Measurements from ENCODE around the gene FREM2. TPM values are rescaled to one million over a fixed set of nuclear protein-coding genes. Genes with fewer than 3 reads are reported as not detected.

The FREM2 gene
- total RNA-seq, 1 donor from 2014 or later = 3.6 TPM

DNA sequence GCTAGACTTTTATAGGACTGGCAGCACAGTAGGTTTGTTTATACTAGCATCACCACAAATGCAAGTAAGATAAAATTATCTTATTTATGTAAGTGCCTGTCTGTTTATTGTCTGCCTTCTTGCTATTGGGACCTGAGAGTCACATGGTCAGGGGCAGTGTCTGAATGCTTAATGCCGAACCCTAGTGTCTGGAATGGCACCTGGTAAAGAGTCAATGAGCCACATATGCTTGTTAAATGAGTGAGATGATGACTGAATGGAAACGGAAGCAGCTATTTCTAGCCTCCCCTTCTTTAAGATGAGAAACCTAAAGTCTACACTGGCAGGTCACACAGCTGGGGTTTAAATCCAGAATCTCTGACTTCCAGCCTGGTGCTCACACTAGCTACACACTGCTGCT is 211.6 kb downstream of the FREM2 start:
- no peak for DNase-seq (ENCODE audit: low read depth)

DNA sequence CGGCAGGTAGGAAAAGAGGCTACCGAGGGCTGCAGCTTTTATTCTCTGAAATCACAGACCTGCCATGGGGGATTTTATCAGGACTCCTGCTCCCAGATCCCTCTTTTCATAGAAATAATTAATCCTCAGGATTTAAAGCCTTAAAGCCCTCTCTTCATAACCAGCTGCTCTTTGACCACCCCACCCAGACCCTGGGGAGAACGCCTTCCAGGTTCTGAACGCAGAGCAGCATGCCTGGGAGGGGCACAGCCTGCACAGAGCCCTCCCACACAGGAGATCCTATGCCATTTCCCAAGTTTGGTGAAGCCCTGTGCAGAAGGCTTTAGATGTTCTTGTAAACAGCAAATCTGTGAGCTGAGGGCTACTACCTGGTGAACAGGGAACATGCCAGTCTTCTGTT is 212.7 kb downstream of the FREM2 start:
- no peak for DNase-seq (ENCODE audit: low read depth)

DNA sequence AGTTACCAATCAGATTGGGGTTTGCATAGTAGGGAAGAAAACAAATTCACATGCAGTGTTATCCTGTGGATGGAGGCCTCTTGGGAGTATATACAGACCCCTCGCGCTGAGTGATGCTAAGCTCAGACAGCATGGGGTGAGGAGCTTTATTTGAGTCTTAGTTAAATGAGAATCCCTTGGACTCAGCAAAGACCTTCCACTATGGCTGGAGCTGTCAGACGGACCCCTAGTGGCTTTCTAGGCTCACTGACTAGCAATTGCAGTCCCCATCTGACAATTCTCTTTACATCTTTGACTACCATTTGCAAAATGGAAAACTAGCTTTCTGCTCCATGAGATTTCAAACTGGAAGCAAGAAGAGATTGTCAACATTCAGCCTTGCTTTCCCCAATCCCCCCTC is 213.3 kb downstream of the FREM2 start:
- DNase-seq (ENCODE audit: low read depth) = no peak

DNA sequence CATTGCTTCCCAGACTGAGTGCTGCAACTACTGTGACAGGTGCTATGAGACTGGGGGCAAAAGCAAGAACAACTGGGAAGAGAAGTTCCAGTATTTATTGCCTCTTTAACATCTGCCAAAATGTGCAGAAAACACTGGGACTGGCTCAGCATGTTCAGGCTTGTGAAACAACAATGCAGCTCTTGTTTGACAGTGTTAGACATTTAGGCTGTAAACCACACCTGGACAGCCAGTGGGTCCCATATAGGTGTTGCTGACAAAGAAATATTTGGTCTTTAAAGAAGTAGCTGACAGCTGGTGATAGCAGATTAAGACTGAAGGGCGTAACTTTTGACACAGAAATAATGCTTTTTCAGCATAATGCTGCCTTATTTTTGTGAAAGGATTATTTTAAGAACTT is 215.7 kb downstream of the FREM2 start:
- DNase-seq (ENCODE audit: low read depth) = no peak

DNA sequence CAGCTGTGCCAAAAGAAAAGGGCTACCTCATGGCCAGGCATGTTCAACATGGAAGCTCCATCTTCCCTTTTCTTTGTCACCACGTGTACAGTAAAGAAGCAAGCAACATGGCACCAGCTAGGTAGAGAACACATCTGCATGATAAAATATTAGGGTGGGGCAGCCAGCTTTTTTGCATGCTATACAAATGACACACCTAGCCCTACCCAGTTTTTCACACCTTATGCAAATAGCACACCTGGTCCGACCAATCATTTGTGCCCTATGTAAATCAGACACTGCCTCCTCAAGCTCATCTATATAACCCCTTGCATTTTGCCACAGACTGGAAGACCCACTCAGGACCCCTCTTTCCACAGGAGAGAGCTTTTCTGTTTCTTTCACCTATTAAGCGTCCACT is 218.2 kb downstream of the FREM2 start:
- no peak for DNase-seq (ENCODE audit: low read depth)

DNA sequence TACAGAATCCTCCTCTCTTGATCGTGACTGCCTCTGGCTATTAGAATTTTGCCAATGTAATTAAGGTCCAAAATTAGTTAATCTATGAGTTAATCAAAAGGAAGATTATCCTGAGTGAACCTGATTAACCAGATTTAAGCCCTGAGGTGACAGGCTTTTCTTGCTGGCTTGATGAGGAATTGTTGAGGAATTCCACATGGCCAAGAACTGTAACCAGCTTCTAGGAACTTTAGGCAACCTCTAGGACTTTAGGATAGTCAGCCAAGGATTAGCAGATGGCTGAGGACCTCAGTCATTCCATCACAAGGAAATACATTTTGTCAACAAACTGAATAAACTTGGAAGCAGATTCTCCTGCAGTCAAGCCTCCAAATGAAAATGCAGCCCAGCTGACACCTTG is 219.0 kb downstream of the FREM2 start:
- peak; percentile 78 for DNase-seq (ENCODE audit: low read depth)

DNA sequence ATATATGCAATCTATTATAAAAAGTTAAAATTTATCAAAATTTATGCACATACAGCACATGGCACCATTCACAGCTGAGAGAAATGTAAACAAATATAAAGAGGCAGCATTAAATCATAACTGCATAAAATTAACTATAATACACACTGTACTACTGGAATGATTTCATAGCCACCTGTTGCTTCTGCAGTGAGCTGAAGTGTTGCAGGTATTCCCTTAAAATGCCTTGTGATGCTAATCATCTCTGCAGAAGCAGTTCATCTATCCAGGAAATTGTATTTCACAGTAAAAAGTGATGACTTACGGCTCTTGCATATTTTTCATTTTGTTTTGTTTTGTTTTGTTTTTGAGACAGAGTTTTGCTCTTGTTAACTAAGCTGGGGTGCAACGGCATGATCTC is 221.7 kb downstream of the FREM2 start:
- no peak for DNase-seq (ENCODE audit: low read depth)

DNA sequence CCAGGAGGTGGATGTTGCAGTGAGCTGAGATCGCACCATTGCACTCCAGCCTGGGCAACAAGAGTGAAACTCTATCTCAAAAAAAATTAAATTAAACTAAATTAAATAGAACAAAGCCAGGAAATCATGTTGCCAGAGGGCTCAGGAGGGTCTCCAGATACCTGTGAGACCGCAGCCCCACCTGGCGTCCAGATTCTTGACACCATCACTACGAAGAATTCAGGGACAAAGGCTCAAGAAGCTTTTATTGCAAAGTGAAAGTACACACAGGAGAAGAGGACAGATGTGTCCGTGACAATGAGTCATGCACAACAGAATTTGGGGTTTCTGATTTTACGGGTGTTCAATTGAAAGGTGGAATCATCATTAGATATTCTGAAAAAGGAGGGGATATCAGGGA is 227.2 kb downstream of the FREM2 start:
- DNase-seq (ENCODE audit: low read depth) = no peak

DNA sequence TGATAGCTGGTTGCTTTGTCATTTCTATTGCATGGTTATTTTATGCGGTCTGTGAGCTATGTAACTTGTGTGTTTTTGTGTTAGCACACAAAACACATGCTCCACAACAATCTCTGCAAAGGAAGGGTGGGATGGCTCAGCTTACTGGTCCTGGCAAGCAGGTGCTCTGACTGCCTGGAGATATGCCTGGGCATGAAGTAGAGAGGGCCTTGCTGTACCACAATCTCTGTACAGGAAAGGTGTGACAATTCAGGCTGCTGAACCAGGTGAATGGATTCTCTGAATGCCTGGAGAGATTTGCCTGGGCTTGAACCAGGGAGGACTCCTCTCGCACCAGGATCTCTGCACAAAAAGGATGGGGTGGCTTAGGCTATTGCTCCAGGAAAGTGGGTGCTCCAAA is 234.2 kb downstream of the FREM2 start:
- DNase-seq (ENCODE audit: low read depth) = no peak

DNA sequence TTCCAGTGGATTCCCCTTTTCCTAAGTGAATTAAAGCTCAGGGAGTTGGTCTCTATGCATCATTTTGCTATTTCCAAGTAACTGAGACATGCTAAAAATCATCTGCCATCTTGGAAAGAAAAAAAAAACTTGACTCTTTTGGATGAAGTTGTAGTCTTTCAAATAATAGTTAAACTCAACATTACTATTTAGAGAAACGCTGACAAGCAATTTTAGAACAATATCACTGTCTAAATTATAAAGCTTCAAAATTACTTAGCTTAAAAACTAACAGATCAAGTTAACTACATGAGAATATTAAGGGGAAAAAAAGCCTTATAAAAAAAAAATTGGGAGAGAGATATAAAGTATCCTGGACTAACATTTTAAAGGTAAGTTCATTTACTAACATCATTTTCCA is 235.3 kb downstream of the FREM2 start:
- DNase-seq (ENCODE audit: low read depth) = no peak

DNA sequence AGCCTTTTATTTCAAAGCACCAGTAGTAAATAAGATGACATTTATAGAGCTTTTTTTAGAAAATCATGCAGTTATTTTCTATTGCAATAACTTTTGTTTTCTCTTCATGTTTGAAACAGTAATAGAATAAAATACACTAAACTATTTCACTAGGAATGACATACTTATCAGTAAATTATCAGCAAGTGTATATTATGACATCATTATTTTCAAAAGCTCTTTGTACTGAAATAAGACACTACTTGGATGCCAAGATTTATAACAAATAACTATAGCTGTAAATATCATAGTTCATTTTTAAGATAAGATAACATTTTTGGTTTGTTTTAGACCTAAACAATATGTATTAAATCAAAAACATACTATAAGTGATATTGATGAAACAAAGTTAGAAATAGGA is 246.9 kb downstream of the FREM2 start:
- no peak for DNase-seq (ENCODE audit: low read depth)

Measured in renal cortical epithelial cell (primary cell).